Measurements from ENCODE around the gene CEP104. TPM values are rescaled to one million over a fixed set of nuclear protein-coding genes. Genes with fewer than 3 reads are reported as not detected.

Gene CEP104
- total and polyA plus RNA-seq, 10 of the 15 experiments (the other 5 are each of a cell fraction or from before 2014, with no cell fraction given): 7.2 to 34.8 (median 19.3) TPM

DNA sequence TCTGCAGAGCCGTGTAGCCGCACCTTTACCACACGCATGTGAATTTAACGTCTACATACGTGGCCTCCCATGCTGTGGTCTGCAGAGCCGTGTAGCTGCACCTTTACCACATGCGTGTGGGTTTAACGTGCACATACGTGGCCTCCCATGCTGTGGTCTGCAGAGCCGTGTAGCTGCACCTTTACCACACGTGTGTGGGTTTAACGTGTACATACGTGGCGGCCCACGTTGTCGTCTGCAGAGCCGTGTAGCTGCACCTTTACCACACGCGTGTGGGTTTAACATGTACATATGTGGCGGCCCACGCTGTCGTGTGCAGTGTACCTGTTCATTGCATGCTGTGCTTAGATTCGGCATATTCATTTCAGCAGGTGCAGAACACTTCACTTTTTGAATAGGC is 17.7 kb upstream of the CEP104 start:
- no TSS peak for BruUV-seq (replicated peaks)
- ATAC-seq (no peak), FAIRE-seq (no peak), DNase-seq (ENCODE audit: low read depth, low spot score) (no peak)
- H3K4me1 ChIP-seq (ENCODE audit: control insufficient read depth, insufficient read depth, low read length): no peaks in the 10 kb centered on the region
- H3K4me2 ChIP-seq (ENCODE audit: control insufficient read depth, insufficient read depth): no peak overlapping the region
- in situ Hi-C loops (cut with MboI) (no loop called here), intact Hi-C loops (cut with micrococcal nuclease; ENCODE audit: unreplicated experiment) (no loop called here)
- ChIA-PET CTCF (no interaction called here), POLR2A (no interaction called here), RAD21 (ENCODE audit: unreplicated experiment) (no interaction called here), SMC1A (ENCODE audit: uncharacterized antibody, unreplicated experiment) (no interaction called here)
- no peaks in the 10 kb centered on the region for H3K9me3 ChIP-seq (replicated peaks; ENCODE audit: control insufficient read depth, insufficient read depth, low read length)
- H4K20me1 ChIP-seq (ENCODE audit: control insufficient read depth, insufficient read depth): no peaks in the 10 kb centered on the region
- H3K4me3 ChIP-seq: no peak overlapping the region
- over 99% methylated on average over 23 of the region's 23 CpGs for WGBS (ENCODE audit: insufficient coverage, insufficient replicate concordance, low lambda C conversion rate, missing lambda C conversion rate)
- H3K27me3 ChIP-seq (replicated peaks in 1 of 2; ENCODE audit: control insufficient read depth in 2 of 2, insufficient read depth in 2 of 2, low read length in 1 of 2): no peaks in the 10 kb centered on the region
- no peak overlapping the region for H3K27ac ChIP-seq (ENCODE audit: control insufficient read depth, insufficient read depth)
- H2AFZ ChIP-seq (ENCODE audit: control insufficient read depth, low read depth, low read length): no peak overlapping the region
- peaks cover 0 to 16% of the 10 kb centered on the region in 2 experiments; a peak in 3 of 4 replicates for H3K36me3 ChIP-seq (ENCODE audit: control insufficient read depth in 2 of 2, insufficient read depth in 2 of 2, low read length in 1 of 2)
- H3K9ac ChIP-seq (ENCODE audit: control insufficient read depth, insufficient read depth, low read length): no peak overlapping the region
- H3K79me2 ChIP-seq (ENCODE audit: control insufficient read depth, insufficient read depth, low read length): no peaks in the 10 kb centered on the region
- TF ChIP-seq CEBPB (IDR thresholded peaks at IDR 0.05; ENCODE audit: borderline replicate concordance in 1 of 2, low read depth in 2 of 2, low read length in 2 of 2): no peak
- TF ChIP-seq SMAD1 (IDR thresholded peaks at IDR 0.05; ENCODE audit: low read depth, partially characterized antibody): no peak
- TF ChIP-seq, protein P1, sequence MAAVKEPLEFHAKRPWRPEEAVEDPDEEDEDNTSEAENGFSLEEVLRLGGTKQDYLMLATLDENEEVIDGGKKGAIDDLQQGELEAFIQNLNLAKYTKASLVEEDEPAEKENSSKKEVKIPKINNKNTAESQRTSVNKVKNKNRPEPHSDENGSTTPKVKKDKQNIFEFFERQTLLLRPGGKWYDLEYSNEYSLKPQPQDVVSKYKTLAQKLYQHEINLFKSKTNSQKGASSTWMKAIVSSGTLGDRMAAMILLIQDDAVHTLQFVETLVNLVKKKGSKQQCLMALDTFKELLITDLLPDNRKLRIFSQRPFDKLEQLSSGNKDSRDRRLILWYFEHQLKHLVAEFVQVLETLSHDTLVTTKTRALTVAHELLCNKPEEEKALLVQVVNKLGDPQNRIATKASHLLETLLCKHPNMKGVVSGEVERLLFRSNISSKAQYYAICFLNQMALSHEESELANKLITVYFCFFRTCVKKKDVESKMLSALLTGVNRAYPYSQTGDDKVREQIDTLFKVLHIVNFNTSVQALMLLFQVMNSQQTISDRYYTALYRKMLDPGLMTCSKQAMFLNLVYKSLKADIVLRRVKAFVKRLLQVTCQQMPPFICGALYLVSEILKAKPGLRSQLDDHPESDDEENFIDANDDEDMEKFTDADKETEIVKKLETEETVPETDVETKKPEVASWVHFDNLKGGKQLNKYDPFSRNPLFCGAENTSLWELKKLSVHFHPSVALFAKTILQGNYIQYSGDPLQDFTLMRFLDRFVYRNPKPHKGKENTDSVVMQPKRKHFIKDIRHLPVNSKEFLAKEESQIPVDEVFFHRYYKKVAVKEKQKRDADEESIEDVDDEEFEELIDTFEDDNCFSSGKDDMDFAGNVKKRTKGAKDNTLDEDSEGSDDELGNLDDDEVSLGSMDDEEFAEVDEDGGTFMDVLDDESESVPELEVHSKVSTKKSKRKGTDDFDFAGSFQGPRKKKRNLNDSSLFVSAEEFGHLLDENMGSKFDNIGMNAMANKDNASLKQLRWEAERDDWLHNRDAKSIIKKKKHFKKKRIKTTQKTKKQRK (IDR thresholded peaks at IDR 0.05; ENCODE audit: low read depth, low read length): no peak
- TF ChIP-seq, protein P2, sequence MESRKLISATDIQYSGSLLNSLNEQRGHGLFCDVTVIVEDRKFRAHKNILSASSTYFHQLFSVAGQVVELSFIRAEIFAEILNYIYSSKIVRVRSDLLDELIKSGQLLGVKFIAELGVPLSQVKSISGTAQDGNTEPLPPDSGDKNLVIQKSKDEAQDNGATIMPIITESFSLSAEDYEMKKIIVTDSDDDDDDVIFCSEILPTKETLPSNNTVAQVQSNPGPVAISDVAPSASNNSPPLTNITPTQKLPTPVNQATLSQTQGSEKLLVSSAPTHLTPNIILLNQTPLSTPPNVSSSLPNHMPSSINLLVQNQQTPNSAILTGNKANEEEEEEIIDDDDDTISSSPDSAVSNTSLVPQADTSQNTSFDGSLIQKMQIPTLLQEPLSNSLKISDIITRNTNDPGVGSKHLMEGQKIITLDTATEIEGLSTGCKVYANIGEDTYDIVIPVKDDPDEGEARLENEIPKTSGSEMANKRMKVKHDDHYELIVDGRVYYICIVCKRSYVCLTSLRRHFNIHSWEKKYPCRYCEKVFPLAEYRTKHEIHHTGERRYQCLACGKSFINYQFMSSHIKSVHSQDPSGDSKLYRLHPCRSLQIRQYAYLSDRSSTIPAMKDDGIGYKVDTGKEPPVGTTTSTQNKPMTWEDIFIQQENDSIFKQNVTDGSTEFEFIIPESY (IDR thresholded peaks at IDR 0.05): no peak
- TF ChIP-seq RB1 (IDR thresholded peaks at IDR 0.05; ENCODE audit: borderline replicate concordance): no peak
- TF ChIP-seq ZNF207 (IDR thresholded peaks at IDR 0.05; ENCODE audit: borderline replicate concordance): no peak
- TF ChIP-seq SREBF2 (IDR thresholded peaks at IDR 0.05; ENCODE audit: low read length): no peak
